Astrocyte of the spinal cord (primary cell): ENCODE measurements around the gene FSHR.

Experiments used
- DNase-seq: peaks from one replicate; pipeline ENCODE4 v3.0.0; 2011; ENCODE audit warnings: low read depth, low spot score
- H3K4me3 ChIP-seq: 2 replicates; pipeline ENCODE4 v1.5.1; 2011; ENCODE audit warnings: low read depth, mild to moderate bottlenecking, low read length, moderate library complexity
- CTCF ChIP-seq: IDR thresholded peaks from 2 replicates; pipeline ENCODE4 v1.5.1; 2012; ENCODE audit warnings: low read depth, mild to moderate bottlenecking, low read length, inconsistent platforms
- in situ Hi-C: cut with HindIII; loops from 2 replicates; pipeline ENCODE4 v1.10.0; 2017; ENCODE audit warnings: low sequenced_read_pairs

FSHR gene

GRCh38 chr2:49154140-49154539, at the start of gene FSHR:
FSHR (minus strand) TSS chr2:49154515; CDS start chr2:49154417, 98 bp downstream.
- no peak within 1 kb of the TSS for H3K4me3 ChIP-seq
- no peak for TF ChIP-seq CTCF
- in situ Hi-C loops = no loop called here

GRCh38 chr2:49199266-49199665, 45.0 kb upstream of the FSHR start:
- DNase-seq = no peak
- in situ Hi-C loops = no loop called here
- H3K4me3 ChIP-seq = no peak overlapping the region
- no peak for TF ChIP-seq CTCF

More at GRCh38 chr2:49154140-49154539, at the start of gene FSHR:
- DNase-seq = no peak

- TF ChIP-seq CTCF = no peak
- DNase-seq = no peak
- H3K4me3 ChIP-seq = no peak overlapping the region
- in situ Hi-C loops = no loop called here
Measured at GRCh38 chr2:49194701-49195100, 40.4 kb upstream of the FSHR start.

- in situ Hi-C loops = no loop called here
- DNase-seq = no peak
- no peak for TF ChIP-seq CTCF
- no peak overlapping the region for H3K4me3 ChIP-seq
Measured at GRCh38 chr2:49192036-49192435, 37.7 kb upstream of the FSHR start.

- in situ Hi-C loops = no loop called here
- no peak overlapping the region for H3K4me3 ChIP-seq
- no peak for DNase-seq
- no peak for TF ChIP-seq CTCF
Measured at GRCh38 chr2:49189512-49190225, 35.4 kb upstream of the FSHR start.

- in situ Hi-C loops = no loop called here
- no peak overlapping the region for H3K4me3 ChIP-seq
- no peak for TF ChIP-seq CTCF
- DNase-seq = no peak
Measured at GRCh38 chr2:49186050-49186648, 31.8 kb upstream of the FSHR start.
